Esophagus squamous epithelium (tissue), 4 donors: Measurements from ENCODE around the gene FSTL4.

ENCODE experiments used
- CTCF ChIP-seq, 6 experiments: fragments of 450-650 bp in 4 of 6; fragments of 200-600 bp in 2 of 6; sonication (generic) in 2 of 6; IDR thresholded peaks; one replicate each; pipeline ENCODE4 v1.5.1; 2016 to 2019; ENCODE audit warnings: antibody characterized with exemption in 6 of 6, mild to moderate bottlenecking in 4 of 6, moderate library complexity in 4 of 6
- POLR2A ChIP-seq, 4 donors: fragments of 450-650 bp; IDR thresholded peaks; one replicate each; pipeline ENCODE4 v1.6.1; 2017; ENCODE audit warnings: antibody characterized with exemption in 4 of 4, mild to moderate bottlenecking in 4 of 4, moderate library complexity in 3 of 4

GRCh38 chr5:133415506-133415905 lies 196.8 kb downstream of the FSTL4 start:
- TF ChIP-seq CTCF (IDR thresholded peaks at IDR 0.05) (no peak), POLR2A (IDR thresholded peaks at IDR 0.05) (no peak)
